Measurements from ENCODE around the gene RAD51AP2. TPM values are rescaled to one million over a fixed set of nuclear protein-coding genes. Genes with fewer than 3 reads are reported as not detected.

RAD51AP2 gene
- total and polyA plus RNA-seq, 2 of the 13 experiments (the other 11 are each of a cell fraction or from before 2014, with no cell fraction given): 0.11 to 0.12 TPM

DNA sequence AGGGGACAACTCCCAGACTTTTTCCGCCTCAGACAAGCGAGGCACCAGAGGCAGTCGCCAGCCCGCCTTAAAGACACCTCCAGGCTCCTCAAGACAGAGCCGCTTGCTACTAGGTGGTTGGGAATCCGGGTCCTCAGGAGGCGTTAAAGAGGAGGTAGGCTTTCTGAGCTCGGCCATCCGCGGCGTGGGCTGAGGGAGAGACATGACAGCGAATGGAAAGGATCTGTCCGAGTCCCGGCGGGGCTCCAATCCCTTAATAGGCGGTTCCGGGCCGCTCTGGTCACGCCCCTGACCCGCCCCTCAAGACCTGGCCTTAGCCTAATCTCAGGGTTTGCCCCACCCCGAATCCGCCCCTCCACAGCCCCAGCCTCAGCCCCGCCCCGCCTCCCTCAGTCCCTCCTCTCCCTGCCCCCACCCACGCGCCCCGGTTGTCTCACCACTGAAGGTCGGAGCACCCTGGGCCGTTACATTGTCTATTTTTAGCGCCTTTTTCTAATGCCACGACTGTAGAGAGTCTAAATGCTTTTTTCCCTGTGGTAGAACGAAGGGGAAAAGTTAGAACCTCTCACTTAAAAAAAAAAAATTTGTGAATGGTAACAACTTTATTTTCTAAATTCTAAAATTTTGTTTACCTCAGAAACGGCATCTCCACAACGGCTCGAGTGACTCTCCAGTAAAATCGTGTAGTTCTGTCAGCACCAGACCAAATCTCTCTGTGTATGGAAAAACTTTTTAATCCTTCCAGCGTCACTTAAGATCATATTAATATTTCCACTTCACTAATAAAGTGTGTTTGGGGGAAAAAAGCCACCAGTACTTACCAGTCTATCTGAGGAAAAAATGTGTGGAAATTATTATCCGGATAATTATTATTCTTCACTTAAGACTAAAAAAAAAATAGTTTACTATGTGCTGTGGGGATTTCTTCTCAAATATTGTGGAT lies at the start of gene RAD51AP2 (continued):
- TF ChIP-seq NFAT5 (CRISPR knock-in tag; IDR thresholded peaks at IDR 0.05) (no peak), BHLHE40 (IDR thresholded peaks at IDR 0.05; ENCODE audit: low read length) (no peak), SPEN (CRISPR knock-in tag; IDR thresholded peaks at IDR 0.05; ENCODE audit: low read depth) (no peak), ZNF7 (CRISPR knock-in tag; IDR thresholded peaks at IDR 0.05) (no peak), ZNF234 (CRISPR knock-in tag; conservative IDR thresholded peaks at IDR 0.05) (no peak), ZNF670 (CRISPR knock-in tag; IDR thresholded peaks at IDR 0.05; ENCODE audit: borderline replicate concordance) (no peak), ZSCAN9 (CRISPR knock-in tag; IDR thresholded peaks at IDR 0.05; ENCODE audit: borderline replicate concordance) (no peak), CENPX (CRISPR knock-in tag; IDR thresholded peaks at IDR 0.05) (no peak), ZNF263 (CRISPR knock-in tag; IDR thresholded peaks at IDR 0.05) (no peak), ZNF660 (CRISPR knock-in tag; IDR thresholded peaks at IDR 0.05; ENCODE audit: borderline replicate concordance, low read depth) (no peak), NKX3-1 (CRISPR knock-in tag; IDR thresholded peaks at IDR 0.05) (no peak), PRDM4 (CRISPR knock-in tag; IDR thresholded peaks at IDR 0.05; ENCODE audit: borderline replicate concordance) (no peak), GATAD1 (CRISPR knock-in tag; IDR thresholded peaks at IDR 0.05) (no peak), SAP130 (CRISPR knock-in tag; IDR thresholded peaks at IDR 0.05; ENCODE audit: low read depth) (peak; percentile 58), SIN3A (IDR thresholded peaks at IDR 0.05; ENCODE audit: borderline replicate concordance, low read depth, low read length) (no peak; the same call in 1 of the 2 replicates), NRL (CRISPR knock-in tag; IDR thresholded peaks at IDR 0.05; ENCODE audit: borderline replicate concordance) (no peak; the same call in 1 of the 2 replicates), RARG (CRISPR knock-in tag; IDR thresholded peaks at IDR 0.05; ENCODE audit: low read depth) (no peak), TFE3 (CRISPR knock-in tag; IDR thresholded peaks at IDR 0.05) (no peak)
- TF ChIP-seq, protein P1, sequence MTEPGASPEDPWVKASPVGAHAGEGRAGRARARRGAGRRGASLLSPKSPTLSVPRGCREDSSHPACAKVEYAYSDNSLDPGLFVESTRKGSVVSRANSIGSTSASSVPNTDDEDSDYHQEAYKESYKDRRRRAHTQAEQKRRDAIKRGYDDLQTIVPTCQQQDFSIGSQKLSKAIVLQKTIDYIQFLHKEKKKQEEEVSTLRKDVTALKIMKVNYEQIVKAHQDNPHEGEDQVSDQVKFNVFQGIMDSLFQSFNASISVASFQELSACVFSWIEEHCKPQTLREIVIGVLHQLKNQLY (CRISPR knock-in tag; IDR thresholded peaks at IDR 0.05): peak; percentile 25; the same call in 1 of the 2 replicates

Measured in HepG2 (cell line).